Right lobe of liver (tissue), 4 donors: ENCODE measurements around the gene MYO1D.

Experiments used
- CTCF ChIP-seq, 4 donors: fragments of 200-600 bp in 3 of 4; fragments of 450-650 bp in 1 of 4; IDR thresholded peaks; one replicate each; pipeline versions ENCODE4 v1.5.1 to v1.8.0; 2016 to 2022; ENCODE audit warnings: antibody characterized with exemption in 4 of 4, mild to moderate bottlenecking in 2 of 4
- POLR2A ChIP-seq: fragments of 450-650 bp; IDR thresholded peaks from one replicate; pipeline ENCODE4 v1.6.1; 2017; ENCODE audit warnings: antibody characterized with exemption, mild to moderate bottlenecking
- donor health status: DM: no; HTN: no; CAD: no.
- donor health status: DM: no; HTN: no; CAD: no.
- donor health status: DM: no; HTN: yes; CAD: no.

- TF ChIP-seq CTCF (IDR thresholded peaks at IDR 0.05) (no peak), POLR2A (no peak)
Observed at GRCh38 chr17:32660496-32660985, 216.4 kb downstream of the MYO1D start.
